T-helper 22 cell (primary cell): ENCODE data around the gene NOL12.

Experiments used
- DNase-seq: peaks from one replicate; pipeline ENCODE4 v3.0.0-alpha.2; 2020; ENCODE audit warnings: low read depth

Gene NOL12

GRCh38 chr22:37659066-37659896, 26.9 kb upstream of the NOL12 start:
- no peak for DNase-seq

- no peak for DNase-seq
Measured at GRCh38 chr22:37659897-37660708, 26.0 kb upstream of the NOL12 start.

DNA sequence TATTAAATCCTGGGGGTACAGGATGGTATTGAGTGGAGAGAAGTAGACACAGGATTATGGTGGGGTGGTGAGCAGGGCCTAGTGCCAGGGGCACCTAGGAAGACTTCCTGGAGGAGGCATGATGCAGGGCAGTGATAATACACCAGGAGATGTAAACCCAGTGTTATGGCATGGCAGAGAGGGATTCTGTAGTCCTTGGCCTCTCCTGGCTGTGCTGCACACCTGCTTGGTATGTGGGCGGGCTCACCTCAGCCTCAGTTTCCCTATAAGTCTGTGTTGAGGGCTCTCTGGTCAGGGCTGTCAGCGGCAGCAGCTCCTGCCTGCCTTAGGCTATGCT, 25.5 kb upstream of the NOL12 start:
- DNase-seq, result no peak

- DNase-seq, result no peak
Measured at GRCh38 chr22:37661160-37661924, 24.8 kb upstream of the NOL12 start.

DNA sequence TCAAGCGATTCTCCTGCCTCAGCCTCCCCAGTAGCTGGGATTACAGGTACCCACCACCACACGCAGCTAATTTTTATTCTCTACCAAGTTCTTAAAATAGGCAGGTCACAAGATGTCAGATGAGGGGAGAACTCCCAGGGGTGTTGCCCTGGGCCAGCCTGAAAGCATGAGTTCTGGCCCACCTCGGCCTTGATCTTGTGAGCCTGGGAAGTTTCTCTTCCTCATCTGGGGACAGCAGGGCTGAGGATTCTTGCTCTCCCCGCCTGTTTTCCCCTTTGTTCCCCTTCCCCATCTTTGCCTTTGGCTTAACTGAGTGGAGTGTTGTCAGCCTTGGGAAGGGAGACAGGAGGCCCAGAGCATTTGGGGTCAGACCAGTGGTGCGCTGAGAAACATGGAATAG, 24.1 kb upstream of the NOL12 start:
- no peak for DNase-seq

DNA sequence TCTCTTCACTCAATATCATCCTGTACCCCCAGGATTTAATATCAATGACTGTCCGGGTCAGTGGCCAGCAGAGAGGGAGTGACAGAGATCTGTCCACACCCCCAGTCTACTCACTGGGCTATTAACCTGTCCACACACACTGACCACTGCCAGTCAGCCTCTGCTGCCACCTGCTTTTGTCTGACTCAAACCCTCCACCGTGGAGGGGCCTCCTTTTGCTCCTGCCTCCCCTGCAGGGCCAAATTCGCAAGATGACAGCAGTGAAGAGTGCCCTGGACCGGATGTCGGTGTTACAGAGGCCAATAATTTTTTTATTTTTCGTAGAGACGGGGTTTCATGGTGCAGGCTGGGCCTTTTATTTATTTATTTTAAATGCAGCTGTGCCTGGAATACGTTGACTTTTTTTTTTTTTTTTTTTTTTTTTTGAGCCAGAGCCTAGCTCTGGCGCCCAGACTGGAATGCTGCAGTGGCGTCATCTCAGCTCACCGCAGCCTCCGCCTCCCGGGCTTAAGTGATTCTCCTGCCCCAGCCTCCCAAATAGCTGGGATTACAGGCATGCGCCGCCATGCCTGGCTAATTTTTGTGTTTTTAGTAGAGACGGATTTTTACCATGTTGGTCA, 22.5 kb upstream of the NOL12 start:
- DNase-seq, result no peak

- DNase-seq, result no peak
Measured at GRCh38 chr22:37664249-37665101, 21.7 kb upstream of the NOL12 start.

DNA sequence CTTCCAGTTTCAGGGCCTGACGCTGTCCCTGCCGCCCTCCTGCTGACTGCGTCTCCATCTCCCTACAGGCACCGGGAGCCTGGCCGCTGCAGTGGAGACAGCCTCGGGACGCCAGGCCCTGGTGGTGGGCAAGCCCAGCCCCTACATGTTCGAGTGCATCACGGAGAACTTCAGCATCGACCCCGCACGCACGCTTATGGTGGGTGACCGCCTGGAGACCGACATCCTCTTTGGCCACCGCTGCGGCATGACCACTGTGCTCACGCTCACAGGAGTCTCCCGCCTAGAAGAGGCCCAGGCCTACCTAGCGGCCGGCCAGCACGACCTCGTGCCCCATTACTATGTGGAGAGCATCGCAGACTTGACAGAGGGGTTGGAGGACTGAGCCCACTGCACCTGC, 20.7 kb upstream of the NOL12 start:
- DNase-seq, result no peak

DNA sequence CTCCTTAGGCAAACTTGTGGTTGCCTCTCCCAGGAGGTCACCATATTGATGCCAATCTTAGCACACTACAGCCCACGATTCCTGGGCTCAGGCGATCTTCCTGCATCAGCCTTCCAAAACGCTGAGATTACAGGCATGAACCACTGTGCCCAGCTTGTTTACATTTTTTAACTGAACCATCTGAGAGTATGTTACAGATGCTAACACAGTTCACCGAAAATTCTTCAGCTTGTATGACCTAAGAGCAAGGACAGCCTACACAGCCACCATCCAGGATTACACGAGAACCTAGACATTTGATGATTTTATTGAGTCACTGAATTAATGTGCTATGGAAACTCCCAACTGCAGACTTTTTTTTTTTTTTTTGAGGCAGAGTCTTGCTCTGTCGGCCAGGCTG, 16.6 kb upstream of the NOL12 start:
- no peak for DNase-seq

GRCh38 chr22:37672206-37672919, 13.8 kb upstream of the NOL12 start:
- peak; percentile 20 for DNase-seq

GRCh38 chr22:37672920-37673455, 13.2 kb upstream of the NOL12 start:
- DNase-seq, result no peak

GRCh38 chr22:37674248-37674647, 11.9 kb upstream of the NOL12 start:
- no peak for DNase-seq

DNA sequence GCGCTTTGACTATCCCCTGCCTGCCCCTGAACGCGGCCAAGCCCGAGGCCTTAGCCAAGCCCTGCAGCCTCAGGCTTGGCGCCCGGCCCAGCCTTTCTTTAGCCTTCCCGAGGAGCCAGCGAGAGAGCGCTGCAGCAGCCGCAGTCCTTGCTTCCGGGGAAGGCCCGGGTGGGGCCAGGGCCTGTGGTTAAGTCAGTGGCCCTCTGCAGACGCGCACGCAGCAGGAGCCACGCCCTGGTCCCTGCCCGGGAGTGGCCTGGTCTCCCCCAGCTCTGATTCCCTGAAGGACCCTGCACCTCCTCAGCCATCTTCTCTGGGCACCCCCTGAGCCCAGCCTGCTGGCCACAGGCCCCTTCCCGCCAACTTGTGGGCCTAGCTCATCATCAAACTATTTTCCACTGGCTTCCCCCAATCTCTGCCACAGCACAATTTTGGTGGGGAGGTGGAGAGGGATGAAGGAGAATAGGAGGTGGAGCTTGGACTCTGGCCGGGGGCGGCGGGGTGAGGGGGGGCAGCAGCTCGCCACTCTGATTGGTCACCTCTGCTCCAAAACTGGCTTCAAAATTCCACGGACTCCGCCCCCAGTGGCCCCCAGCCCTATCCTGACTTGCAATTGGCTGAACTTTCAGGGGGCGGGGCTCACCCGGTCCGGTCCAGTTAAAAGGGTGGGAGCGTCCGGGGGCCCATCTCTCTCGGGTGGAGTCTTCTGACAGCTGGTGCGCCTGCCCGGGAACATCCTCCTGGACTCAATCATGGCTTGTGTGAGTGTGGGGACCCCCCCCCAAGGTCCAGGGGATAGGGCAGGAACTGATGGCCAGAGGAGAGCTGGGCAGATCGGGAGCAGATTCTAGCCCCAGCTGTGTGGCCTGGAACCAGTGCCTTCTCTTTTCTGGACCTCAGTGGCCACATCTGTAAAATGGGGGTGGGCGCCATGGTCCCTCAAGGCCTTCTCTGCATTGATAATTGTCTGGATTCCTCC, 10.9 kb upstream of the NOL12 start, which contains the start of gene LGALS1:
Gene LGALS1 (plus strand): TSS at position 686 of the 979 bp plus-strand sequence. CDS start 67 bp downstream, at position 753.
- DNase-seq, result peak; percentile 50

- no peak for DNase-seq
Measured at GRCh38 chr22:37675930-37676735, 10.0 kb upstream of the NOL12 start.

- DNase-seq, result peak; percentile 91
Measured at GRCh38 chr22:37676736-37677492, 9.2 kb upstream of the NOL12 start.

DNA sequence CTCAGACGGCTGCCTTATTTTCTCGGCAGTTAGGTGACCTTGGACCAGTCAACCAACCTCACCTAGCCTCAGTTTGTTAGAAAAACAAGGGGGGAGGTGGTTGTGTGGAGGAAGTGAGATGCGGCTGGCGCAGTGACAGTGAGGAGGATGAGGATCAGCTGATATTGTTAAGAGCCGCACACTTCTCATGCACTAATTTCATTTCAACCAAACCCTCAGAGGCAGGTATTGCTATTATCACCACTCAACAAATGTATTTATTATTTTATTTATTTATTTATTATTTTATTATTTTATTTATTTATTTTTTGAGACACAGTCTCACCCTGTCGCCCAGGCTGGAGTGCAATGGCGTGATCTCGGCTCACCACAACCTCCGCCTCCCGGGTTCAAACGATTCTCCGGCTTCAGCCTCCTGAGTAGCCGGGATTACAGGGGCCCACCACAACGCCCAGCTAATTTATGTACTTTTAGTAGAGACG, 8.6 kb upstream of the NOL12 start:
- no peak for DNase-seq

- no peak for DNase-seq
Measured at GRCh38 chr22:37678372-37678771, 7.8 kb upstream of the NOL12 start.
